ENCODE measurements around the gene SCFD2.
"Not testable (repeated sequence)": the region's sequence is repeated elsewhere in the genome, so short reads cannot be mapped to it uniquely, and the experiment has no call there.

The SCFD2 gene

DNA sequence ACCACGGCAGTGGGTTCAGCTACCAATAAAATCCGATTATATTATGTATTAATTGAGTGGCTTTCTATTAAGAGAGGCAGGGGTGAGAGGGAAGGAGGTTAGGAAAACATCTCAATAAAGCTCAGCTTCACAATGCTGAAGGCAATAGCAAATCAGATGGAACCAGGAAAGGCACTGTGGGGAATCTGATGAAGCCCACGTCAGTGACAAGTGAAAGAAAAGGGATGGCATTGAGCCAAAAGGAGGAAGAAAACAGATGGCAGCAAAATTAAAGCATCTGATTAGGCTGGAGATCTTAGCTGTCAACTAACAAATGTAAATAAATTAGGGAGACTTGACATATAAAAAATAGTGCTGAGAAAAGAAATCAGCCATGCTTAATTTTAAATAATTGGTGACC lies 322.8 kb downstream of the SCFD2 start:
- ATAC-seq = no peak

DNA sequence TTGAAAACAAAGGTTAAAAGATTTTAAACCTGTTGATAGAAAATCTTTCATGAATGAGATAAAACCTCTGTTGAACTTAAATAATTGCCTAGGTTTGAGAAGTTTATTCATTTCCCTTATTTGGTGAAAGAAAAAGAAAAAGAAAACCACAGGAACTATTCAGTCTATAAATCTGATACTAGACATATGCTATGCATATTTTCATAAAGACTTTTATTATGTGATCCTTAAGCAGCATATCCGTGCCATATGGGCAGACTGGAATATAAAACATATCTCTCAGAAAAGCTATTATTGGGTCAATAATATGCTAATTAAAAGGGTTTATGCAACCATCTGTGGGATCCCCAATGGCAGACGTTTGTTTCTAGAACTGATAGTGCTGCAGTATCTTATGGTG lies 325.0 kb downstream of the SCFD2 start:
- no peak for ATAC-seq

DNA sequence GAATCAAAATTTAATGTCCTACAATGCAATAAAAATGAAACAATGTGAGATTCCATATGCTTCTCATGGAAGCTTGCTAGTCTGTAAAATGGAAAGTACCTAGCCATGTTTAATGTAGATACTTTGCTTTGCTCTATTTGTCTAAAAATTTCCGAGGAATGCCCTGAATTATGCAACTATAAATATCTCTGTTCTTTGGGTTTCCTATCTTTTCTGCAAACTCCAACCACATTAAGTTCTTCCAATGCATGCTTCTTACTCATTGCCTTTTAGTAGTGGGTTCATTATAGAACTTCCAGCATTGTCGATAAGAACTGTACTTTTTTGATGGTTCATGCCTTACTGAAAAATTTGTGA lies 325.4 kb downstream of the SCFD2 start:
- ATAC-seq = no peak

DNA sequence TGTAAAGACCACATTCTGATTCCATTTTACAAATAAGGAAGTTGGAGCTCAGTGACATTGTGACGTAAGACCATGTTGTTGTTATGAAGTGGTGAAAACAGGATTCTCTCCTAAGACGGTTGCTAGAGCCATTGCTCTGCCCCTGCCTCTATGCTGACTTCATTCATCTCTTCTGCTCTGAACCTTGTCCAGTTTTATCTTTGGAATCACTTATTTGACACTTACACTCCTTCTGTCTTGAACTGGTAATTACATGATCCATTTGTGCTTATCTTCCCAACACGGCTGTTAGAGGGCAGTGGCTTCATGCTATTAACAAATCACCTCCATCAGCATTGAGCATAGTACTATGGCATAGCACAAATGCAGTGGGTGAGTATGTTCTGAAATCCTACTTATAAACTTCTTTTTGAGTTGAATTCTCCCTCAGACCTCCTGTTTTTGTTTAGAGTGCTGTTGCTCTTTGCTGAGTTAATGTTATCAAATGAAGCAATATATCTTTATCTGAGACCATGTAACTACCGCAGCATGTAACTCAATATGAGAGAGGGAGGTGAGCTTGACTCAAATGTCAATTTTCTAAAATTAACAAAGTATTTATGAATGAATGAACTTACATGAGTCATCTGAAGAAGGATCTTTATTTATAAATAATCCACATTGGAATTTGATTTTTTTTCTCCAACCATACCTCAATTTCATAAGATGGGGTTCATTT lies 326.0 kb downstream of the SCFD2 start:
- no peak for ATAC-seq

DNA sequence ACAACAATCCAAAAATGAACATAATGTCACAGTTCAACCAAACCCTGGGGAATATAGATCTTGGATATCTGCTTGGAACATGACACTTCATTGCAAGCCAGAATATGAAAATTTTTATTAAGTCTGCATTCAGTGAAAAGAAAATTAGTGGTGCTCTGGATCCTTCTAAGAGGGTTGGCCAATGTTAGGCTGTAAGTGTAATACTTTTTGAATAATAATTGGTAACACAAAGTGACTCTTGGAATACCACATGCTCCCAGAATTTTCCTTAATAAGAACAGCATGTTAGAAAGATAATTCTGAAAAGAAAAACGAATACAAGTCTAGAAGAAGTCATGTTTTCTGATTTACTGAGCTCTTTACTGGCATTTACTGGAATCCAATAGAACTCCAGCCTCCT lies 328.0 kb downstream of the SCFD2 start:
- no peak for ATAC-seq

DNA sequence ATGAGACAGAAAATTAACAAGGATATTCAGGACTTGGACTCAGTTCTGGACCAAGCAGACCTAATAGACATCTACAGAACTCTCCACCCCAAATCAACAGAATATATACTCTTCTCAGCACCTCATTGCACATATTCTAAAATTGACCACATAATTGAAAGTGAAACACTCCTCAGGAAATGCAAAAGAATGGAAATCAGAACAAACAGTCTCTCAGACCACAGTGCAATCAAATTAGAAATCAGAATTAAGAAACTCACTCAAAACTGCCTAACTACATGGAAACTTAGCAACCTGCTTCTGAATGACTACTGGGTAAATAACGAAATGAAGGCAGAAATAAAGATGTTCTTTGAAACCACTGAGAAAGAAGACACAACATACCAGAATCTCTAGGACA lies 333.0 kb downstream of the SCFD2 start:
- ATAC-seq = not testable (repeated sequence)

DNA sequence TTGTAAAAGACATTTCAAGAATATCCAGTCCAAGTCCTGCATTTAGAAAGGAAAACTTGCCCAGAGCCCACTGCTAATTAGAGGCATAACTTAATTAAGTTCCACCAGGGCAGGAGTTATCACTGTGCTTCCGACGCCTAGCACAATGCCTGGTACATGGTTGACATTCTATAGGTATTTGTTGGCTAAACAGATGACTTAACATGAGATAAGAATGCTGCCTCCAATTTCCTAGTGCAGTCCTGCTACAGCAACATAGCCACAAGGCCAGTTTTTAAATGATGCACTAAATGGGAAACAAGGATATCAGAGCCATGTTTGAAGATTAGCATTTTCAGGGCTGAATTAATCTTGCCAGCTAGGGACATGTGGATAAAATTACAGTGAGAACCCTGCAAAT lies 339.6 kb downstream of the SCFD2 start:
- ATAC-seq = no peak

DNA sequence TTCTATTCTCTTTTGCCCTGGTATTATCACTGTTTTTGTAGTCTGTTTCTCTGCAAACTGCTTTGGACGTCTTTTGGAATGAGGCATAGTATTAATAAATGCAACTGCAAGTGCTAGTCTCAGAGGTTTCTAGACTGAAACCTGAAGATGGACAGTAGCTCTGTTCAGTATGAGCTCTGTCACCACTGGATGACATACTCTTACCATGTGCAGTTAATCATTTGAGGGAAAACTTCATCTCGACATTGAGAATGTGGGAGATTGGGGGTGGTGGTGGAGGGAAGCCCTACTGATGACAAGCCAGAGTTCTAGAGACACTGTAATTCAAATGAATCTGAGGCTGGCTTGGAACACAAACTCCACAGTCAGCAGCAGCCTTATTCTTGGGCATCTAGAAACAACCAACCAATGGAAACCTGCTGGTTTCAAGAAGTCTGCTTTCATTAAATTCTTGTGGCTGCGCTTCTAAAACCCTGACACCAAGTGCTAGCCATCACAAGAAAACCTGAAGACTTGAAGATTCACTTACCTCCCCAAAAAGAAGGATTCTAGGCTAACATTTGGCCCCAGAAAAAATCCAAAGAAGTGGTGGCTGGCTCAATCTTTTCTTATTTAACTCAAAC lies 342.1 kb downstream of the SCFD2 start:
- no peak for ATAC-seq

DNA sequence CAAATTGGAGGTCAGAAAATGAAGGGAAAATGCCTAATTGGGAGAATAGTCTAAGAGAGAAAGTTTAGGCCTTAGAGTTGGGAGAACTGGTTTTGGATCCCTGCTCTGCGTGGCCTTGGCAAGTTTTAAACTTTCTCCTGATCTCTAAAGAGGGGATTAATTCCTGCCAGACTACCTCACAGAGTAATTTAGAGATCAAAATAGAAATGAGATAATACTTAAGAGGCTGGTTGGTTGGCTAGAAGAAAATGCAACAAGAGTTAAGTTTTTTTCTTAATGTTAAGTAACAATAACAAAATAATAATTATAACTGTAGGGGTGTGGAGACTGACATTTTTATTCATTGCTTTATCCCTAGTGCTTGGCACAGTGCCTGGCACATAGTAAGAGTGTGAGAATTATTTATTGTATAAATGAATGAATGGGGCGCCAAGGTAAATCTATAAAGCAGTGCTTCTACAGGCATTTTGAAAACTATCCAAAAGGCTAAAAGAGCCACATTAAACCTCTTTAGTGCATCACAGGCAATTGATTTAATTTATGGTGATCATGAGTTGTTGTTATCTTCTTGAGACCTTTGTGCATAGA lies 343.3 kb downstream of the SCFD2 start:
- ATAC-seq = no peak

DNA sequence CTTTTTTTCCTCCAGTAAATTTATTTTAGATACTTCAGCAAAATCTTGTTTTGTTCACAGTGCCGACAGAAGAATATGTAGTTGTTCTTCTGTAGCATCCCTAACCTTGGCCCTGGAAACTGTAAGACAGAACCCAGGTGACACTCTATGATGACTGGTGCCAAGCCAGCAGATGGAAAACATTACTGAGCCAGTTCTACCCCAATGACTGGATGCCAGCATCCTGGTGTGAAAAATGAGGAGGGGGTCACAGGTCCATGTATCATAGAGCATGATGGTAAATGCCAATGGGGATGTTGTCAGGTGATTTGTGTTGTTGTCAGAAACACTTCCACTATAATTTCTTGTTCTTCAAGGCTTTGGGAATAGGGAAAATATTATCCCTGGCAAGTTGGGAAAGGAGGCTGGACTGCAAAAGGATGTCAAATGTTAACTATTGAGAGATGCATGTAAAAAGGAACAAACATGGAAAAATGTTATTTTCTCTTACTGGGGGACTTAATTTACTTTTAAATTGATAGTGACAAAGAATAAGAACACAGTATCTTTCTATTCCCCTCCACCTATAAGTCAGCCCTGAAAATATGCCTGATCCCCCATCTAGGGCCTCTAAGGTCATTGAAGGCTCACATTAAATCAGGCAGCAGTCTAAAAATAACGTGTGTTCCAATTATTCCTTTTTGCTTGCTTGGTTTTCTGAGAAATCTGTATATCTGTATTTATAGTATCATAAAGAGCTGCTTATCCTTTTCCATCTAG lies 343.9 kb downstream of the SCFD2 start:
- no peak for ATAC-seq

DNA sequence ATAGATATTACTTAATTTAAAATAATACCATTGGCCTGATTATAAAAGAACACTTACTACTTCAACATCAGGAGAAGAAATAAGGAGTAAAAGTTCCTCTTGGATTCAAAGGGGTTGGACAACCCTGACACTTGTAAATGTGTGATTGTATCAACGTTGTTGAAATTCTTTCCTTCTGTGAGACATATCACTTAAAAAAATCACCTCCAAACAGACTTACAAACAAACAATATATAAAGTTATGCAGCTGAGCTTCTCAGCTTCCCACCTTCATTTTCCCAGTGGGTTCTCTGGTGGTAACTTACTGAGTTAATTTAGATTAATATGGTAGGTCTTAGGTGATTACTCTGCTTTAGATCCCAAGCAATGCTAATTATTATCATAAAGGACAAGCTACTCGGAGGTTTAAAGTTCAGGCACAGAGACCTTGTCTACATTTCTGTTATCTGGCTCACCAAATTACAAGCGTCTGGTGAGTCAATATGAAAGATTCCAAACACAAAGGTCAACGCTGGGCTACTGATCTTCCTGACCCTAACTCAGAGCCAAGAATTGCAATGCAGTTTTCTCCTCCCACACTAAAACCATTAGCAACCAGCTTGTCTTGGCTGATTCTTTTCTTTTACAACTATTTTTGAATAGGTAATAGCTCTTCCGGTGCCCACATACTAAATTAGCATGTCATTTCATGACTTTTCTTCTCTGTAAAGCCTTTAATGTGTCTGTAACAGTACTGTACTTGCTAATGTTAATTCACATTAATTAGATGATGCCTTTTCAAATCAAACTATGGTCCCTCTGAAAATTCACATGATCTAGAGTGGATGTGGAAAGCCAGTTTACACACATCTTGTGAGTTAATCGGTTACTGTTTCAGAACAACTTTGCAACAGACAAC lies 346.1 kb downstream of the SCFD2 start:
- ATAC-seq = no peak

DNA sequence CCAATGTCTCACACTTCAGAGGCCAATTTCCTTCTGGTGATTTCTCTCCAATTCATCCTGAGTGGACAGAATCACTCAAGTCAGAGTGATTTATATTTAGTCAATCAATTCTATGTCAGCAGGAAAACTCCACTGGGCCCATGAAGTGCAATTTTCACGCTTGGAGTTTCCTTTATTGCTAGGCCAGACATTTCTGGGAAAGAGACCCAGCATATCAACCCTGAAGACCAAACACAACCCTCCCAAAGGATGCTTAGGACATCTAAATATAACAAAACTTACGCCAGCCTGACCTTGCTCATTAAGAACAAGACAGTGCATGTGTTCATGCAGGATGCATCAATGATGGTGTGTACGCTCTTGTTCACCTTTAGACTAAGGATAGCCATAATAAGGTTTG lies 347.4 kb downstream of the SCFD2 start:
- no peak for ATAC-seq

DNA sequence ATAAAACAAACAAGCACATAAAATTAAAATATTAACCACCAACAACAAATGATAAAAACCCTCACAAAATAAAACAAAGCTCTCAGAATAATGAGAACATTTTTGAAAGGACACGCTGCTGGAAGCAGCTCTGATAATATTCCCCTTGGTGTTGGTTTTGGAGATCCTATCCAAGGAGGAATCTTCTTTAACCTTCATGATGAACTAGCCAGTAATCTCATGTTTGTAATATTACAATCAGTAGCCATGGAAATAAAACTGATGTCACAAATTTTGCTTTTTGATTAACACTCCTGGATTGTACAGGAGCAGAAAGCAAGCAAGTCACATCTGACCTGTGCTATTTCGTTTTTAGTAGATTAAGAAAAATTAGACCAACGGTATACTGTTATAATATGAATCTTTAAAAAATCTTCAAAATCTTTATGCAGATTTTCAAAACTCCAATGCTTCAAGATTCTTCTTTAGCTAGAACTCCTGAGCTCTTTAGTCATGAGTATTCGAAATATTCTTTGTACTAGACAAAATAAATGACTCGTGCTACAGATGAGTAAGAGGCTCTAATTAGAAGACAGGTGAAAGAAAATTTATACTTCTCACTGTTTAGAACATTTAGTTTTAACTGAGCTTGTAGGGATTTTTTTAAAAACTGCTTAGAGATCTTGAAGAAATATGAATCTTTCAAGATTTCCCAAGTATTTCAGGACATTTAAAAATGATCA lies 349.6 kb downstream of the SCFD2 start:
- no peak for ATAC-seq

DNA sequence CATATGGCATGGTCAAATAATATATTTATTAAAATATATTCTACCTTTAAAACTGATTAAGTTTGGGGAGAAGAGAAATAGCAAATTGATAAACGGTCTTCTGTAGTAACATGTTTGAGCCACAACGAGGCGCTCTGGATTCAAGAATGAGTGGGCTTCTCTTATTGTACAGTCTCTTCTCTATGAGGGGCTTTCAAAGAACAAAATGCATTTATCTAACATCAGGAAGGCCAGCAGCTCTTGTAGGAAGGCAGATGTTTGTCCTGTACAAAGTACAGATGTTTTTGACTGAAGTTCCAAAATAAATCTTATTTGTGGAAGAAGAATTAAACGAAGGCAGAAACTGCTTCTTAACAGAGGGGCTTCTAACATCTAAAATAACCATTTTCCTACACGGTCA lies 350.2 kb downstream of the SCFD2 start:
- no peak for ATAC-seq

DNA sequence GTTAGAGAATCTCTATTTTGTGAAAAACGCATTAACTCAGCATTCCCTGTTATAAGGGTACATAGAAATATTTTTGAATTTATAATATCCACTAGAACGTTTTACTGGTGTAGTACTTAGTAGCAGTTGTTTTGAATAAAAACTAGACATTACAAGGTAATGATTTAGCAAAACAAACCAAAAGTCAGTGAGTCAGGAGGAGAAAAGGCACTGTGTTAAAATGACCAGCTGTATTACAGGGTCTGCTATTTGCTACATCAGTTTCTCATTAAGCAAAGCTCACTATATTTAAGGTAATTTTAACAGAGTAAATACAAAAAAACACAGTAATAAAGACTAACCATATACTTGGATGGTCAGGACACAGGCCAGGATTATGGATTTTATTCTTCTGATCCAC lies 351.0 kb downstream of the SCFD2 start:
- no peak for ATAC-seq

DNA sequence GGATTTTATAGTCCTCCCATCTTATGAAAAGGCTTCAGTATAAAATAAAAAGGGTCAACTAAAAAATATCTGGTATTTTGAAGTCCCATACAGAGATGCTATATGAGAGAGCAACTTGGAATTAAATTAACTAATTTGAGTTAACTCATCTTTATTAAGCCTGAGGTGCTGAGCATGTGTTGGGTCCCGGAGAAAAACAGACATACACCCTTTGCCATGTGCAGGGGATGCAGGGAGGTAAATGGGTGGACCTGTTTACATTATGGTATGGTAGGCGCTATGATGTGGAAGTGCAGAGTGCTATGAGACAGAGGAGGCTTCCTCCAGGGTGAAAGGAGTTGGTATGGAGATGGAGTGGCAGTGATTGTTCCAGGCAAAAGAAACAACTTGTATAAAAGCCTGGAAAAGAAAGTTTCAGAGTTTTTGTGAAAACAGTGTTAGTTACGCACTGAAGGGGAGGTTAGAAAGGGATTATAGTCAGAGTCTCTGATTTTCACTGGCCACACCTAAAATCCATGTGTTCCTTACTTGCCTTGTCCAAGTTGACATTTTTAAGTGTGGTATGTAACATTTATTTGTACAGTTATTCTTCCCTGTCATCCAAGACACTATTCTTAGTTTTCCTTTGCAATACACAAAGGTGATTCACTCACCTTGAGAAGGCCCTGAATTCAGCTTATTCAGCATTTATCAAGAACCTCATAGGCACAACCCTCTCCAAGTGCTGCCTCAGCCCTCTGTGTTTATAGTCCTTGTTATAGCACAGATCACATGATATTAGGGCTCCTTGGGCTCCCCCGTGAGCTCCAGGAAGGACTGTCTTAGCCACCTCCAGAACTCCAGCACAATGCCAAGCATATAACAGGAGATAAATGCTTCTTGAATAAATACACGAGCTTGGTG lies 351.7 kb downstream of the SCFD2 start:
- no peak for ATAC-seq

DNA sequence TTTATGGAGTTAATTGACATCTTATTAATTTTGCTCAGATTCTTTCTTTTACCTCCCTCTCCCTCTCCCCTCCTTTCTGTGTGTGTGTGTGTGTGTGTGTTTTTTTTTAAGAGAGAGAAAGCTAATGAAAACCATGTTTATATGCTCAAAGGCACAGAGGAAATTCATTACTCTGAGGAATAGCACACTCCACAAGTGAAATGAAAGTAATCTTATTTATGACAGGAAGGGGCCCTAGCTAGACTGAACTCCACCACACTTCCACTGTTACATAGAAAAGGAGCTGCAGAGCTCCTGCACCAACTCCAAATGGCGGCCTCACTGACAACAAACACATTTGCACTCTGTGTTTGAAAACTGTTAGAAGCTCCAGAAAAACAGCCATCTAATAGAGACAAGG lies 353.1 kb downstream of the SCFD2 start:
- no peak for ATAC-seq

DNA sequence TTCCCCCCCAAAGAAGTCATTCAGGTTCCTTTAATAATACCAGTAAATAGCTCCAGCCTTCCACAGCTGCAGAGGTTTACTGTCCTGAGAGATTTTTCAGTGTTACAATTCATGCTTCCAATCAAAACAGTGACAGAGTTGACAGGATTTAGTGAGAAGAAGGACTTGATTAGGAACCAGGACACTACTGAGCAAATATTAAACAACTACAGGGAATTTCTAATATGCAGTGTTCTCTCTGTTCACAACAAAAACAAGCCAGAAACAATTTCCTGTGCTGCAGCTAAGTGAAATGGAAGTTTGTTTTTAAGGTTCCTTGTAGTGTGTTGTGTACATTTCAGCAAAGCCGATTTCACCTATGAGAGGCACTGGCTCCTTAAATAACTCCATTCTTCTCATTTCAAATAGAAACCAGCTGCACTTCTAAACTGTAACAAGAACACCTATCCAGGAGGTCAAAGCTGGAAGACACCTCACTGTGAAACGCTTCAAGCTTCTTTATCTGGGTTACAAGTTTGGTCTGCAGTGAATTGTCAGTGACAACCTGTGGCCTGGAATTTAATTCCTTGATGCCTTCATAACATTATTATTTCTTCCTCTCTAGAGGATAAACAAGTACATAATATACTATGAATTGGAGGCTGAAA lies 354.5 kb downstream of the SCFD2 start:
- ATAC-seq = no peak

DNA sequence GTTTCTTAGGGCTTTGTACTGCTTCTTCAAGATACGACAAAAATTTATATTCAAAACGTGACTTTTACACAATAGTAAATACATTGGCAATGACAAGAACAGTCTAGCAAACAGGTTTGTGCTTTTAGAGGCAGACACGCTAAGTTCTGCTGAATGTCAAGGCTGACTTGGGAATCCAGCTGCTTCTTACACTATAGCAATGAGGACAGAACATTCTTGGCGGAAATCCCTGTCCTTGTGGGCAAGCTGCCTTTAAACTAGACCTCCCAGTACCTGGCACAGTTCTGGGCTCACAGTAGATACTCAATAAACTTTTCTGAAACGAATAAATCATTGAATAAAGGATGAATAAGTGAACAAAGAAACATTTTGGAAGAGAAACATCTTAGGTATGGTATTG lies 355.5 kb downstream of the SCFD2 start:
- no peak for ATAC-seq

DNA sequence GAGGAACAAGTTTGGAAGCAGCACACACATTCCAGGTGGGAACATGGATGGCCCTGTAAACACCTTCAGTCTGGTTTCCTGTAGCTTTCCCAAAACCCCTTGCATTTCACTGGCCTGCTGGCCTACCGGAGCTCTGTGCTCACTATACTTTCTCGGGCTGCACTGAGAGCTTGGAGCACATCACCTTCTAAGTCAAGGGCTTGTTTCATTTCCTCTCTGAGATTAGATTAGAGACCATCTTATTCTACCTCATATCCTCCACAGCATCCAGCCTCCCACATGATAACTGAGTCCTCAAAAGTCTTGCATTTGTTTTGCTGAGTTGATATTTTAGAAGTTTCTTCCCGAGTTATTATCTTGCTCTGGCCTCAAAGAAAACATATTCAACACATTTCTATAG lies 356.0 kb downstream of the SCFD2 start:
- no peak for ATAC-seq

Measured in activated CD4-positive, CD25-positive, alpha-beta regulatory T cell treated with anti-CD3 and anti-CD28 coated beads, Interleukin-2, amount 50 U/mL, for 24 hours (primary cell).